Measurements from ENCODE around the gene NMT2.

- TF ChIP-seq CTCF (IDR thresholded peaks at IDR 0.05), result no peak
- TF ChIP-seq POLR2A (IDR thresholded peaks at IDR 0.05), result no peak
- no peak for TF ChIP-seq POLR2AphosphoS5 (IDR thresholded peaks at IDR 0.05)
Observed at GRCh38 chr10:15121707-15122106, 46.8 kb downstream of the NMT2 start.

Data from prostate gland (tissue), 2 donors.